H9 (cell line): Measurements from ENCODE around the gene PDE6D. TPM values are rescaled to one million over a fixed set of nuclear protein-coding genes. Genes with fewer than 3 reads are reported as not detected.
"Not testable (repeated sequence)": the region's sequence is repeated elsewhere in the genome, so short reads cannot be mapped to it uniquely, and the experiment has no call there.

ENCODE experiments used
- DNase-seq: peaks from one replicate; pipeline ENCODE4 v3.0.0-alpha.2; 2017
- H2AFZ ChIP-seq: one replicate; pipeline ENCODE4 v1.6.1; 2013; ENCODE audit warnings: mild to moderate bottlenecking, low read length, control low read depth, moderate library complexity
- H2AK5ac ChIP-seq: 2 replicates; pipeline ENCODE4 v1.6.1; 2013; ENCODE audit warnings: low read length, control low read depth, mixed read lengths; ENCODE audit not compliant: insufficient read length
- H2BK120ac ChIP-seq: one replicate; pipeline ENCODE4 v1.6.1; 2013; ENCODE audit warnings: low read depth, mild to moderate bottlenecking, low read length, control low read depth, inconsistent platforms; ENCODE audit not compliant: poor library complexity, severe bottlenecking
- H2BK12ac ChIP-seq: 2 replicates; pipeline ENCODE4 v1.6.1; 2013; ENCODE audit warnings: low read length, control low read depth, mixed read lengths, low read depth; ENCODE audit not compliant: insufficient read length
- H2BK15ac ChIP-seq: 2 replicates; pipeline ENCODE4 v1.6.1; 2013; ENCODE audit warnings: low read depth, low read length, control low read depth
- H2BK20ac ChIP-seq: one replicate; pipeline ENCODE4 v1.6.1; 2013; ENCODE audit warnings: low read depth, mild to moderate bottlenecking, low read length, control low read depth, inconsistent platforms; ENCODE audit not compliant: poor library complexity, severe bottlenecking
- H2BK5ac ChIP-seq: 2 replicates; pipeline ENCODE4 v1.6.1; 2013; ENCODE audit warnings: low read length, control low read depth, mixed read lengths; ENCODE audit not compliant: insufficient read length
- H3K14ac ChIP-seq: 2 replicates; pipeline ENCODE4 v1.6.1; 2013; ENCODE audit warnings: low read length, control low read depth; ENCODE audit not compliant: insufficient read depth
- H3K18ac ChIP-seq: 2 replicates; pipeline ENCODE4 v1.6.1; 2013; ENCODE audit warnings: low read depth, mild to moderate bottlenecking, mixed read lengths, low read length, control low read depth; ENCODE audit not compliant: insufficient read length
- H3K23ac ChIP-seq: 2 replicates; pipeline ENCODE4 v1.6.1; 2013; ENCODE audit warnings: low read length, control low read depth, mixed read lengths, low read depth; ENCODE audit not compliant: insufficient read length
- H3K23me2 ChIP-seq: 2 replicates; pipeline ENCODE4 v1.6.1; 2013; ENCODE audit warnings: low read depth, mild to moderate bottlenecking, mixed read lengths, low read length, control low read depth; ENCODE audit not compliant: insufficient read length, poor library complexity, severe bottlenecking
- H3K27ac ChIP-seq: 2 replicates; pipeline ENCODE4 v1.5.1; 2013; ENCODE audit warnings: low read length, control low read depth, mixed read lengths, low read depth; ENCODE audit not compliant: insufficient read length
- H3K27me3 ChIP-seq: 2 replicates; pipeline ENCODE4 v1.6.1; 2013; ENCODE audit warnings: low read length, control low read depth, inconsistent platforms; ENCODE audit not compliant: insufficient read depth
- H3K4ac ChIP-seq: 2 replicates; pipeline ENCODE4 v1.6.1; 2013; ENCODE audit warnings: low read depth, mild to moderate bottlenecking, control low read depth, inconsistent platforms, low read length, moderate library complexity
- H3K4me1 ChIP-seq: 2 replicates; pipeline ENCODE4 v1.6.1; 2013; ENCODE audit warnings: low read length, control low read depth, inconsistent platforms; ENCODE audit not compliant: insufficient read depth
- H3K4me2 ChIP-seq: 2 replicates; pipeline ENCODE4 v1.6.1; 2013; ENCODE audit warnings: low read length, control low read depth, mixed read lengths; ENCODE audit not compliant: insufficient read length, insufficient read depth
- H3K56ac ChIP-seq: 2 replicates; pipeline ENCODE4 v1.6.1; 2013; ENCODE audit warnings: low read depth, mild to moderate bottlenecking, mixed read lengths, low read length, control low read depth; ENCODE audit not compliant: insufficient read length
- H3K79me1 ChIP-seq: 2 replicates; pipeline ENCODE4 v1.6.1; 2013; ENCODE audit warnings: low read depth, mild to moderate bottlenecking, moderate library complexity, low read length, control low read depth, inconsistent platforms; ENCODE audit not compliant: insufficient read depth, poor library complexity, severe bottlenecking
- H3K79me2 ChIP-seq: 2 replicates; pipeline ENCODE4 v1.6.1; 2013; ENCODE audit warnings: low read length, control low read depth, inconsistent platforms; ENCODE audit not compliant: insufficient read depth
- H3K9ac ChIP-seq: 2 replicates; pipeline ENCODE4 v1.6.1; 2013; ENCODE audit warnings: low read length, control low read depth, mixed read lengths; ENCODE audit not compliant: insufficient read length; ENCODE audit errors: extremely low read depth
- H3K9me3 ChIP-seq: one replicate; pipeline ENCODE4 v1.6.1; 2013; ENCODE audit warnings: low read depth, low read length, inconsistent platforms; ENCODE audit not compliant: control insufficient read depth
- H3T11ph ChIP-seq: one replicate; pipeline ENCODE4 v1.6.1; 2013; ENCODE audit warnings: mild to moderate bottlenecking, low read length, control low read depth, inconsistent platforms
- H4K20me1 ChIP-seq: one replicate; pipeline ENCODE4 v1.6.1; 2013; ENCODE audit not compliant: control insufficient read depth, insufficient read length, insufficient read depth
- H4K5ac ChIP-seq: 2 replicates; pipeline ENCODE4 v1.6.1; 2013; ENCODE audit warnings: low read depth, mild to moderate bottlenecking, mixed read lengths, low read length, control low read depth; ENCODE audit not compliant: insufficient read length
- H4K8ac ChIP-seq: replicated peaks from 2 replicates; pipeline ENCODE4 v1.6.1; 2013; ENCODE audit warnings: low read length, control low read depth, mixed read lengths, low read depth; ENCODE audit not compliant: insufficient read length
- H4K91ac ChIP-seq: 2 replicates; pipeline ENCODE4 v1.6.1; 2013; ENCODE audit warnings: low read depth, mild to moderate bottlenecking, moderate library complexity, mixed read lengths, low read length, control low read depth; ENCODE audit not compliant: insufficient read length
- H3K27ac Mint-ChIP-seq, 3 experiments: 2 replicates in 2 of 3; 3 replicates in 1 of 3; pipeline ENCODE4 v1.8.0; 2020 to 2021; ENCODE audit warnings: mixed read lengths in 3 of 3, mild to moderate bottlenecking in 1 of 3, moderate library complexity in 1 of 3
- H3K27me3 Mint-ChIP-seq: 2 replicates; pipeline ENCODE4 v1.8.0; 2021; ENCODE audit warnings: low read depth, mild to moderate bottlenecking, moderate library complexity, mixed read lengths
- H3K36me3 Mint-ChIP-seq, 3 experiments: 2 replicates in 2 of 3; 3 replicates in 1 of 3; pipeline ENCODE4 v1.8.0; 2020 to 2021; ENCODE audit warnings: low read depth in 3 of 3, mixed read lengths in 3 of 3; ENCODE audit not compliant: insufficient read depth in 1 of 3
- H3K4me1 Mint-ChIP-seq, 2 experiments: 2 replicates each; pipeline ENCODE4 v1.8.0; 2020; ENCODE audit warnings: mixed read lengths in 2 of 2
- H3K4me3 Mint-ChIP-seq, 2 experiments: 2 replicates in 1 of 2; 3 replicates in 1 of 2; pipeline ENCODE4 v1.8.0; 2020 to 2021; ENCODE audit warnings: mild to moderate bottlenecking in 2 of 2, mixed read lengths in 2 of 2, moderate library complexity in 1 of 2
- H3K9me3 Mint-ChIP-seq, 2 experiments: 2 replicates in 1 of 2; 3 replicates in 1 of 2; pipeline ENCODE4 v1.8.0; 2020; ENCODE audit warnings: mild to moderate bottlenecking in 2 of 2, mixed read lengths in 2 of 2, moderate library complexity in 1 of 2
- WGBS: extraction: QIAGEN DNeasy Blood & Tissue Kit; methylation state at CpG from one replicate; pipeline ENCODE4 v1.1.7; 2013; ENCODE audit warnings: missing lambda C conversion rate, low lambda C conversion rate, mixed read lengths; ENCODE audit not compliant: insufficient read length; ENCODE audit errors: extremely low coverage; 5-methylcytosine and 5-hydroxymethylcytosine counted together
- total RNA-seq: library from RNA; stranded (reverse); gene quantifications from 2 replicates; pipeline ENCODE4 v1.2.1, GENCODE V29; 2021

Gene PDE6D
- total RNA-seq, 1 experiment from 2014 or later, result 33.7 TPM

- H3K4me1 ChIP-seq, H3K27ac ChIP-seq, H2BK120ac ChIP-seq, H3K79me1 ChIP-seq, DNase-seq, H3K23me2 ChIP-seq, H2BK5ac ChIP-seq, H3K56ac ChIP-seq, H3K4me3 Mint-ChIP-seq, H3K27me3 Mint-ChIP-seq, H4K8ac ChIP-seq, H3K27me3 ChIP-seq, H3K79me2 ChIP-seq, H3K9me3 ChIP-seq, H3K4me2 ChIP-seq, H2BK15ac ChIP-seq, H2AFZ ChIP-seq, H3K14ac ChIP-seq, H3K23ac ChIP-seq, H2BK12ac ChIP-seq, H3K18ac ChIP-seq, H3K9ac ChIP-seq, H3K9me3 Mint-ChIP-seq, H2BK20ac ChIP-seq, H4K5ac ChIP-seq, H4K20me1 ChIP-seq, H3K4ac ChIP-seq, H3T11ph ChIP-seq, H2AK5ac ChIP-seq, H4K91ac ChIP-seq: not testable (repeated sequence)
- WGBS, result no CpG with 5 or more reads among the region's 6 CpGs
- Mint-ChIP-seq H3K36me3 (peaks cover 0 to 11% (median 0%) of the 10 kb centered on the region in 3 experiments; a peak in 2 of 7 replicates), H3K4me1 (peaks cover 37 to 43% of the 10 kb centered on the region in 2 experiments), H3K27ac (peak overlapping the region in 2 of 3 experiments; percentile 32 to 57; a peak in 3 of 7 replicates)
These were observed 32.8 kb downstream of the PDE6D start for GRCh38 chr2:231748153-231748896.
